HG02981 (cell line): ENCODE measurements around the gene ATG16L1.

Source experiments
- ATAC-seq: cut with Tn5 transposase; IDR thresholded peaks from one replicate; pipeline ENCODE4 v1.9.1; 2021; ENCODE audit warnings: mild to moderate bottlenecking, moderate library complexity; ENCODE audit not compliant: unreplicated experiment

Gene ATG16L1

DNA sequence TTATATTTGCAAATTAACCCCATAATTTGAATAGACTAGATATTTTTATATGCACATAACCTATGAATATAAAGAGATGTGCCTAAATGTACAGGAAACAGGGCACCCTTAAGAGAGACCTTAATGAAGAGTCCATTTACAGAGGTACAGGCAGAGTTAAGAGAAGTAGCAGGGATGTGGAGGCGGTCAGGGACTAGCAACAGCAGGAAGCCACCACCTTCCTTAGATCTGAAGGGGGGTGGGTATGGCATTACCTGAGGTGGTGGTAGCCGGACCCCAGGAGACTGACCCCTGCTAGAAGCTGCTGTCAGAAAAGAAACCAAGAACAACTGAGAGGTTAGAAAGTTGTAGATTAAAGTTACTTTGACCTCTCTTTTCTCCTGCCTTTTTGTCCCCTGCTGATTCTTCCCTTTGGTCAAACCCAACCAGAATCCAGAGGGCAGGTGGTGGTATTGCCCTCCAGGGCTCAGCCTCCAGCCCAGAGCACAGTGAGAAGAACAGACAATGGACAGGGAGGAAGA lies 24.9 kb upstream of the ATG16L1 start:
- ATAC-seq = no peak

DNA sequence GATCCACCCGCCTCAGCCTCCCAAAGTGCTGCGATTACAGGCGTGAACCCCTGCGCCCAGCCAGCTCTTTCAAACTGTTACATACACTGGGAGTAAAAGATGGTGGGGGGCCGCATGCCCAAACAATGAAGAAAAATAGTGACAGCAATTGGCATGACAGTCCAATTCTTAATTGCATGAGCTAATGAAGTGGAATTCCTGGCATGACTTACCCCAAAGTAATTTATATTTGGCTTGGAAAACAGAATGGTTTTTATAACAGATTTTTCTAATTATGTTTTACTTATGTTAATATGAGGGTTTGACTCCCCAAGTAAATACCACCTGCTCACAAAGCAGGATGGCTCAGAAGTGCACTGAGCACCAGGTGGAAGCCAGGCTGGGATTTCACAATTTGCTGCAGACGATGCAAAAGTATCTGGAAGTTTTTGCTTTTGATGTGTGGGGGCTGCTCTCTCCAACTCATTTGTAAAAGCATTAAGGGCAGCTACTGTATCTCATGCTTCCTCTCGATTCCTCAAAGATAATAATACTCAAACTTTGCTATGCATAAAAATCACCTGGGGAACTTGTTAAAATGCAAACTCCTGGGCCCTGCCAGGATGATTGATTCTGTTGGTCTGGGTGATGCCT lies 24.0 kb upstream of the ATG16L1 start:
- ATAC-seq = no peak

DNA sequence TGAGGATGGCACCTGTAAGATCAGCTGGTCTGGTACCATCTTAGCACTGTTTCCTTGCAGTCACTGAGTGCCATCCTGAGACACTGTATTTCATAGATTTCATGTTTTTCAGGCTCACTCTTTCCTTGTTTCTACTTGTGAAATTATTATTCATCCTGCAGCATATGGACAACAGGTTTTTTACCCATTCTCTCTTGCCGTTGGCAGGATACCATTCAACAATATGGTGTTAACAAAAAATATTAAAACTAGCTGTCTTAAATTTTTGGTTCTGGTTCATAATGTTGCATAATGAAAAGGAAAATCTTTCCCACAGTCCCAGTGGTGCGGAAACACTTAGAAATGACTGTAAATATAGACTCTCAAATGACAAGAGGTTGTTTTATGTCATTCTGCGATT lies 23.1 kb upstream of the ATG16L1 start:
- no peak for ATAC-seq

DNA sequence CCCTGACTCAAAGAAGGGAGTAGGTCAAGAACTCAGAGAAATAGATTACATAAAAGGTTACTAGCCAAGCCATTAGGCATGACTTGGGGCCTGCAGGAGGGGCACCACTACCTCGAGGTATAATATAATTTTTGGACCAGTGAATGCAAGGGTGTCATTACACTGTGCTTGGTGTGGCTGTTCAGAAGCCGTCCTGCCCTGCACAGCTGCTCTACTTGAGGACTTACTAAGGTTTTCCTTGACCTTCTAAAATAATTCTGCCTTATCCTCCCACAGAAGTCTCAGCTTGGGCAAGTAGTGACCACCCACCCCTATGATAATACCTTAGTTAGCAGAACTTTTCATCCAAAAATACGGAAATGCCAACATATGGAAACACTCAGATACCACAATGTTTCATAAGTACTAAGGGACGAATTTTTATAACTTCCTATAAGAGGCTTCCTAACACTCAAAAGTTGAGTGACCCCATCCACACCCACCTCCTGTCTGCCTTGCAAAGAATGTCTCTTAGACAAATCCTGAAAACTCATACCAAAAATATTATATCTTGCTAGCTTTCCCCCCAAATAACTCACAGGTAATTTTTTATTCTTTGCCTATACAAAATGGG lies 17.7 kb upstream of the ATG16L1 start:
- ATAC-seq = no peak

DNA sequence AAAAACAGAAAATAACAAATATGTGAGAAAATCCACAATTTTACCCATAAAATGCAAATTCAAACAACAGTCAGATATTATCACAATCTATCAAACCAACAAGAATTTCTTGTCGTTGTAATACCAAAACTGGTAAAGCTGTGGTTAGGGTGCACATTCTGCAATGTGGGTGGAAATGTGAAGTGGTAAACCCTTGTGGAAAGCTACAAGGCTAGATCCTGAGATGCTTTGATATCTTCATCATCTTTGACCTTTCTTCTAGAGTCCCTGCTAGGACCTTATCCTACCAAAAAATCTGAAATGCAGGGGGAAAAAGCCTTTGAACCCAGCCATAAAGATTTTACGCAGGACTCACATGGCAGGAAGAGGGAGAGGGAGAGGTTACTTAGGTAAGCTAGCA lies 17.2 kb upstream of the ATG16L1 start:
- no peak for ATAC-seq

DNA sequence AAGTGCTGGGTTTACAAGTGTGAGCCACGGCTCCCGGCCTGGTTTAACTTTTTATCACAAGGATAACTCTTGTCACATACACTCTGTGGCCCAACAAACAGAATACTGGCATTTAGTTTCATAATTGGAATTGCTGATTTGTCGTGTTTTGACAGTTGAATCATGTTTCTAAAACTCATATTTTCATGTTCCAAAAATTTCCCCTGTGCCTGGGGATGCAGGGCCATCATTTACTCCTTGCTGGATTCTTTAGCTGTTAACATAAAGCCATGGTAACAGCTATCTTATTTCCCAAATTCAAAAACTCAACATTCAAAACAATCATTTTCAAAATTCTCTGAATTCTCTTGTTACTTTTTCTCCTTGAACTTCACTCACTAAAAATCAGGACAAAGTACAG lies 16.5 kb upstream of the ATG16L1 start:
- ATAC-seq = no peak

DNA sequence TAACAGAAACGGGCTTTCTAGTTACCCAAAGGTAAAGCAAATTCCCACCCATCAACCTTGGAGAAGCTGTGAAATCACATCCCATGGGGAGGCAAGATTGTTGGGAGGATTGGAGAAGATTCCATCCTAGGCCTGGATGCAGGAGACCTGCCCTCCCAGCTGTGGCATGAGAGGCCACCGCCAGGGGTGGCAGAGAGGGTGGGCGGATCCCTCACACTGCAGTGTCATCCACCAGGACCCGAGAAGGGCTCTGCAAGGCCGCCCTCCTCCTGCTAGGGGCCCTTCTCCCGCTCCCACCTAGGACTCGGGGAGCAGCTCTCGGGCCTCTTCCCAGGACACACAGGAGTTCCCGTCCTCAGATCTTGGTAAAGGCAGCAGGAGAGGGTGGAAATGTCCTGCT lies 15.5 kb upstream of the ATG16L1 start:
- no peak for ATAC-seq

DNA sequence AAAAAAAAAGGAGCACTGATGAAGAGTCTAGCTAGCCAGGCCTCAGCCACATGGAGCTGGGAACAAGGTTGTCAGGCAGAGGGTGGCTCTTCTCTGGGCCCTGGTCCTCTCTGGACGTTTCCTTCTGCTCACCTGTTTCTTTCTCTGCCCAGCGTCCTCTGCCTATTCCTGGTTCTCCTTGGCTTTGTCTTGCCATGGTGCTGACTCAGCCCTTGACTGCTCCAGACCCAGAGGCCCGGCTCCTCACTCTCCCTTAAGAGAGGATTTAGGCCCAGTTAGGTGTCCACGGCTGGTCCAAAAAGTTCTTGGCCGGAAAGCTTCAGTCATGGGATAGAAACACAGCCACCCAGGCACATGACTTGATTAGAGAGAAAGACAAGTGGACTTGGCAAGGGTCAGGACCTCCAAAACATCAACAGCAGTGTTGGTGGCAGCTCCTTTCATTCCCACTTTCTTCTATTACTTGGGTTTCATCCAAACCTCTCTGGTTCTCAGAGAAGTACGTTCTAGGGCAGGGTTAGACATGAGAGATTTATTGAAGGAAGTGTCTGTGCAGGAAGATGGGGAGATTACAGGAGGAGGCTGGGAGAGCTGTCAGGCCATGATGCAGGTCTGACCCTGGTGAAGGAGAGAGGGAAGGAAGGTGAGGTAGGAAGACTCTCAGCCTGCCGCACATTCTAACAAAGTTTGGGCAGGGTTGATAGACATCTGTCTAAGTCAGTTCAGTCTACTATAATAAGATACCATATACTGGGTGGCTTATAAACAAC lies 14.5 kb upstream of the ATG16L1 start:
- ATAC-seq = no peak

DNA sequence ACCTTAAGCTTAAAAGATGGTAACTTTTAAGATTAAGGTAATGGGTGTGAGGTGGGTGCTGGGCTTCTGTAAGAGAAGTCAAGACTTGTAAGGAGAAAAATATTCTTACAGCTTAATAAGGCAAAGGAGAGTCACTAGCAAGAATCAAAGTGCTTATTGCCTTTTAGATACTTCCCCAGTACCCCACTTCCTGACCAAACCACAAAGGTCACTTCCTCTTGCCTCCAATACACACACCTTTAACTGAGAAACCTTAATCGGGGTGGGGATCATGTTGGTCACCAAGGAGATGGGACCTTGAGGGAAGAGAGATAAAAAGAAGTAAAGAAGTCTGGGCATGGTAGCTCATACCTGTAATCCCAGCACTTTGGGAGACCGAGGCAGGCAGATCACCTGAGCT lies 10.6 kb upstream of the ATG16L1 start:
- no peak for ATAC-seq

DNA sequence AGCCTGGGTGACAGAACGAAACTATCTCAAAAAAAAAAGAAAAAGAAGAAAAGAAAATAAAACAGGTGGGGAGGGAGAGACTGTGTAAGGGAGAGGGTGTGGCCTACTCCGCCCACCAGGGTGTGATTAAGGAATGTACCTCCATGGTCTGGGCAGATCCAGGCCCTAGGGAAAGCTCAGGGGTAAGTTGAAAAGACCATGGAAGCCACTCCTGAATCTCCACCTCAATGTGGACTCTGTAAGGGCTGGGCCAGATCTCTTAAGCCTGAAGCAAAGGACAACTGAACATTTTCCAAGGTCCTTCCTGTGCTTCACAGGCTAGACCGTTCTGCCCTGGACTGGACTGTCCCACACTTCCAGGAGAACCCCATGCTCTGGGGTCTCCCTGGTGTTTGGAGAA lies 9.7 kb upstream of the ATG16L1 start:
- ATAC-seq = no peak

DNA sequence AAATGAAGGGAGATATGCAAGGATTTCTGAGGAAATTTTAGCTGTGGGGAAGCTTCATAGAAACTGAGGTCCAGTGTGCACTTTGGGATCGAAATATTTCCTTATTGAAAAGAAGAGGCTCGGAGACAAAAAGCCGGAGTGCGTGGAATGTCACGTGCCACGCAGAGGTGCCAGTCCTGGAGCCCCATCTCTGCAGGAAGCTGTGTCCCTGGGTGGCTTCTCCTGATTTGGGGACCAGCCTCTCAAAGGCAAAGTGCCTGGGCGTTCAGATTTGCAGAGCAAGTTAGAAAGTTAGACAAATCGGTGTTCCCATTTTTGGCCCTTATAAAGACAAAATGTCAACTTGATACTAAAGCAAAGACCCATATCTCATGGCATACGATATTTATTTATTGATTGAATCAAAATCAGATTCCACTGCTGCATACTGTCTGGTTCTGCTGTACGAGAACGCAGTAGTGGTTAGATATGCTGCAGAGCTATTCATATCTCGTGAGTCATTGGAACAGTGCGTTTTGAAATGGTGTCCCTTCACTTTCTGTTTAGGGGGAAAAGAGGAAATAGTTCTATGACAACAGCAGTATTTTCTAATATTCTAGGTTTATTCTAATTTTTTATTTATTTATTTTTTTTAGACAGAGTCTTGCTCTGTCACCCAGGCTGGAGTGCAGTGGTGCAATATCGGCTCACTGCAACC lies 9.1 kb upstream of the ATG16L1 start:
- no peak for ATAC-seq

DNA sequence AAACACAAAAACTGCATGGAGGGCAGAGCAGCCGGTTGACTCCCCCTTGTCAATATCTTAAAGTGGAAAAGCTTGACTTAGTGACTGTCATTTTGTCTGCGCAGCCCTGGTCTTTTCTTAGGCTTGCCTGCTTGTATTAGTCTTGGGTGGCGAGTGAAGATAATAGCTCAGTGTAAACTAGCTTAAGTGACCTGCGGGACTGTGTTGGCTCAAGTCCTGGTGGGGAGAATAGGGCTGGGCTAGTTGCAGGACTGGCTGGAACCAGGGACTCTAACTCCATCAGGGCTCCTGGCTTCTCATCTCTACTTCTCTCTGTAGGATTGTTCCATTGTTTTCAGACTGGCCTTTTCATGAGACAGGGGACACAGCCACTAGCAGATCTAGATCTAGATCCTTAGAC lies 8.1 kb upstream of the ATG16L1 start:
- ATAC-seq = no peak

DNA sequence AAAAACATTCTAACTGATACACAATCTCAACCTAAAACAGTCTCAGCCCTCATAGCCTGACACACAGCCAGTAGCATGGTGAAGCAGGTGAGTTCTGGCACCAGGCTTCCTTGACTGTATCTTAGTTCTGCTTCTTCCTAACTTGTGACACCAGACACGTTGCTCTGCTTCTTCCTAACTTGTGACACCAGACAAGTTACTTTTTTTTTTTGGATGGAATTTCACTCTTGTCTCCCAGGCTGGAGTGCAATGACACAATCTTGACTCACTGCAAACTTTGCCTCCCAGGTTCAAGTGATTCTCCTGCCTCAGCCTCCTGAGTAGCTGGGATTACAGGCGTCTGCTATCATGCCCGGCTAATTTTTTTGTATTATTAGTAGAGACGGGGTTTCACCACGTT lies 6.7 kb upstream of the ATG16L1 start:
- ATAC-seq = no peak

DNA sequence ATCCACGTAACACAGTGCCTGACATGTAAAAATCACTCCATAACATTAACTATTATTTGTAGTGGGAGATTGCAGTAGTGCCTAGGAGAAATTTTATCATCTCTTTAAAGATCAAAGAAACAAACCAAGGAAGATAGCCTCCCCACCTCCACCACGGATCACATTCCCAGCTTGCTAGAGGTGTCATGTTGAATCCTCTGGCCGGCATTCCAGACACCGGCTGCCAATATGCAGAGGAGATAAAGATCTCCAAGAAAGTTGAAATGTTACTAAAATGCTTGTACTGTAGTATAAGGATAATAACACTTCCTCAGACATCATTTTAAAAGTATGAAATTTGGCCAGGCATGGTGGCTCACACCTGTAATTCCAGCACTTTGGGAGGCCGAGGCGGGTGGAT lies 6.1 kb upstream of the ATG16L1 start:
- ATAC-seq = no peak

DNA sequence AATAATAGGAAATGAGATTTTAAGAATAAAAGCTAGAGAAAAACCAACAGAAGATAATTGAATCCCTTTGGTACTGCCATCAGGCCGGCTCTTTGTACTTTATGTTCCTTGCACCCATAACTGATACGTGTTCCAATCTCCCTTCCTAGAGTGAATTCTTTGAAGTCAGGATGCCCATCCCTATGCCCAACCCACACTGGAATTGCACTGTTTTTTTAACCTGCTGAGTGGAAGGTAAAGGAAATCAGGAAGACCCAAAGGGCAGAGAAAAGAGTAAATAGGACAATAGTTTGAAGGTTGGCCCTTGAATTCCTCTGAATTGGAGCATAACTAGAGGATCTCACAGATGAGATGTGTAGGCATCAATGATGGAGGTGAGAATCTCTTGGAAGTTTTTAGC lies 4.4 kb upstream of the ATG16L1 start:
- ATAC-seq = no peak

DNA sequence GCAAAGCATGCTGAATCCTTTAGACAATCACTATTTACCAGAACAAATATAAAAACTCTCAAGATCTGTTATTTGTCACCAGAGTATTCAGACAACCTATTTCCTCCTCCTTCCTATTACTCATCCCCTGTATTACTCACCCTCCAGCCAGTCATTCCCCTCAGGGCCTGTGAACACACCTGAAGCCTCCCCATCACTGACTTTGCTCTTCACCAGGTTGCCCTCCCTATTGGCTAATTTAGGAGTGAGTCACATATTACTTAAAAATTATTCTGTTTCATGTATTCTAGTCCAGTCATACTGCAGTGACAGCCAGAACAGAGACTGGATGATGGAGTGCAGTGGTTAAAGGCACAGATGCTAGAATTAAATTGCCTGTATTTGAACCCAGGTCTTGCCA lies 3.7 kb upstream of the ATG16L1 start:
- ATAC-seq = no peak

DNA sequence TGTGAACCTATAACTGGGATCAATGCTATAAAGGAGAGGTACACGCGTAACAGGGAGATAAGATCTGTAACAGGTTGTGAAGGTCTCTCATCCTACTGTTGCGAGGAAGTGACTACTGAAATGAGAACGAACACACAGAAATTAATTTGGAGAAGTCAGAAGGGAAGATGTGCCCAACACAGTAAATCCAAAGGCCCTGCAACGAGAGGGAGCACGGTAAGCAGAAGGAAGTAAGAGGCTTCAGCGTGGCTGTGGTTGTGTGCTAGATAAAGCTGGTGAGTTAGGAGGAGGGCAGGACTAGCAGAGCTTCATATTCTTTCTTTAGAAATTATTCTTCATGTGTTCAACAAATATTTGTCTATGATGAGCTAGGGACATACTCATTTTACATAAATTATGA lies 2.5 kb upstream of the ATG16L1 start:
- ATAC-seq = no peak

DNA sequence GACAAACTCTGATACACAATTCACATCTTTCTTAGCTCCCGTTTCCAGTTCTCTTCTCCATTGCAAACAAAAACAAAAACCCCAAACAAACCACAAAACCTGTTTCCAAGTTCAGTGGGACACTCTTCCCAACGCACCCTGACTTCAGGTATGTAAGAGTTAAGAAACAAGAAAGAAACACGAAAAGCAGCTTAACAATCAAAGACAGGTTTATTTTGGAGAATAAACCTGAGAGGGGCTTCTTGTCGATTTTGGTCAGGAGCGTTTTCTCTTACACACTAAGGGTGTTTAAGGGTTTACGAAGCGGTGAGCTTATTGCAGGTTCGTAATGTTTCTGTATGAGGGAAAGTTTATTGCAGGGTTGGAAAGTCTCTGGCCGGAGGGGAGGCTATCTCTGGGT lies 905 bp upstream of the ATG16L1 start:
- no peak for ATAC-seq

DNA sequence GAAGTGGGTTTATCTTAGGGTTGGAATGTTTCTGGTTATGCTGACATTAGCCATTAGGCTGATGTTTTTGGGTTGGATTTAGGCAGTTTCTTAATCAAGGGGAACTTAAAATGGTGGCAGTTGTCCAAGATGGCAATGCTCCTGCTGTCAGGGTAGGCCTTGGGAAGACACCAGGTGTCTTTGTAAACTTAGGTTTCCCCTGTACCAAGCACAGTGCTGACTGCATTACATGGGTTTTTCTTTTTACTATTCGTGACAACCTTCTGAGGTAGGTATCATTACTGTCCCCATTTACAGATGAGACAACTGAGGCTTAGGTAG lies 528 bp upstream of the ATG16L1 start:
- ATAC-seq = peak; percentile 7

DNA sequence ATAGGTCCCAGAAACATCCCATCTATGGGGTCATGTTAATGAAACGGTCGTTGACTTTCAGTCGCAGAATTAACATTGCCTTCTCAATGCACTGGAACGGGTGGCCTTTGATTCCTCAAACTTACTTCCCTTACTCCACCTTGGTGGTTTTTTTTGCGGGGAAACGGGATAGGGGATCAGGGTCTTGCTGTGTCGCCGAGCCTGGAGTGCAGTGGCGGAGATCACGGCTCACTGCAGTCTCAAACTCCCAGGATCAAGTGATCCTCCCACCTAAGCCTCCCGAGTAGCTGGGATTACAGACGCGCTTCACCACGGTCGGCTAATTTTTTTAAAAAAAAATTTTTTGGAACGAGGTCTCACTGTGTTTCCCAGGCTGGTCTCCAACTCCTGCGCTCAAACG lies 754 bp downstream of the ATG16L1 start:
- no peak for ATAC-seq

DNA sequence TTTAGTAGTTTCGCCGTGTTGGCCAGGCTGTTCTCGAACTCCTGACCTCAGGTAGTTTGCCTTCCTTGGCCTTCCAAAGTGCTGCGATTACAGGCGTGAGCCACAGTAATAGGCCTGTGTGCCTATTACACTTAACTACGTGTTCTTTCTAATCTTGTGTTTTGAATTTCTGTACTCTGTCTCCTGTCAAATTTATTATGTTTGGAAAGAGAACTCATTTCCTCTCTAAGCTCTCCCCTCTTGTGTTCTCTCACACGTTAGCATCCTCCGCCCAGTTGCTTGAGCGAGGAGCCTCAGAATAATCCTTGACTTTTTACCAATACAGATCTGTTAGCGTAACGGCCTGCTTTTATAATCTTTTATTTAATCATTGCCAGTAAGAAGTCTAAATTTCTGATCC lies 3.7 kb downstream of the ATG16L1 start:
- ATAC-seq = no peak

DNA sequence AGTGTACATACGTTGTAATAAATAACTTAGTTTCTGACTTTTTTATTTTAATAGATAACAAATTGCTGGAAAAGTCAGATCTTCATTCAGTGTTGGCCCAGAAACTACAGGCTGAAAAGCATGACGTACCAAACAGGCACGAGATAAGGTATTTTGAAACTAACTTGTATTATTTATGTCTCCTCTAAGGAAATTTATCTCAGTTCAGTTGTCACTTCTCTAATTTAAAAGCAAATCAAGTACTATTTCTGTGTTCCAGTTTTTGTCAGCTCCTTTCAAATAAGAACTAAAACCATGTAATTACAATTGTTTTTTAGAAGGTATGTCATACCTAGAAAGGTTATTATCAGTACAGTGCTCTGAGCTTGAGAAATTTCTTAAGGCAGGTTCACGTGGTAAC lies 4.6 kb downstream of the ATG16L1 start:
- no peak for ATAC-seq
